ENCODE data around the gene DNM3.
A peak's percentile ranks its signal among the peaks of the same experiment; 100 is the strongest.

Gene DNM3

DNA sequence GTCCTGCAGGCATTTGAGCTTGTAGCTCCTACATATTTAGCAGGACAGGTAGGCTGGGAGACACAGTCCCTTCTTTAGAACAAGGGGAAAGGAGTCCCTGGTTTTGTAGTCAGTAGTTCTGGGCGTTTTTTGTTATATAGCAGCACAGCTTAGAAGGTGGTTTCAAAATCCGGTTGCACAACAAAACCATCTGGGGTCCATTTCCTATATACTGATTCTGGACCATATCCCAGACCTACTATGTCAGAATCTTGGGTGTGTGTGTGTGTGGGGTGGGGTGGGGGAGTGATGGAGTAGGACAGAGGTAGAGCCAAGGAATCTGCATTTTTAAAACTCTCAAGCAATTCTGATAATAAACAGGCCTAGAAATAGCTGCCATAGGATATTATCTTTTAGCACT lies 38.3 kb upstream of the DNM3 start:
- Mint-ChIP-seq H3K27me3 (no peaks in the 10 kb centered on the region), H3K4me3 (no peak overlapping the region), H3K27ac (ENCODE audit: low read depth) (no peak overlapping the region), H3K36me3 (ENCODE audit: insufficient read depth) (peaks cover 3% of the 10 kb centered on the region), H3K9me3 (no peaks in the 10 kb centered on the region), H3K4me1 (peaks cover 13% of the 10 kb centered on the region)
- no peak for ATAC-seq (replicated peaks; ENCODE audit: extremely low read depth, poor library complexity, severe bottlenecking)
- no peak for DNase-seq (ENCODE audit: low spot score in 2 of 2)

DNA sequence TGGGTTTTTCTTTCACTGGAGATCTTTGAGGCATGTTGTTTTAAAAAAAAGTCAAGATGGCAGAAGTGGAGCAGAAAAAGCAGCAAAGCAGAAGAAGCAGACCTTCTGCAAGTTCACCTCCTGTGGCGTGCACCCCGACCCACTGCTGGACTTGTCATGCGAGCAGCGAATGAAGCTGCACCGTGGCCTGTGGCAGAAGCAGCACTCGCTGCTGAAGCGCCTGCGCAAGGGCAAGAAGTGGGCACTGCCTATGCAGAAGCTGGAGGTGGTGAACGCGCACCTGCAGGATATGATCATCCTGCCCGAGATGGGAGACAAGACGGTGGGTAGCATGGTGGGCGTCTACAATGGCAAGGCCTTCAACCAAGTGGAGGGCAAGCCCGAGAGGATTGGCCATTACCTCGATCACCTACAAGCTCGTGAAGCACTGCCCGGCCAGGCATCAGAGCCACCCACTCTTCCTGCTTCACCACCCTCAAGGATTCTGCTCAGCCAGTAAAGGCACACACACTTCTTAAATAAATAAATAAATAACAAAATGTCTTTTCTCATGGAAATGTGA lies 37.8 kb upstream of the DNM3 start:
- no peak overlapping the region for H3K27ac Mint-ChIP-seq (ENCODE audit: low read depth)
- H3K36me3 Mint-ChIP-seq (ENCODE audit: insufficient read depth) = peaks cover 3% of the 10 kb centered on the region
- no peak for DNase-seq (ENCODE audit: low spot score in 2 of 2)
- ATAC-seq (replicated peaks; ENCODE audit: extremely low read depth, poor library complexity, severe bottlenecking) = no peak
- H3K27me3 Mint-ChIP-seq = no peaks in the 10 kb centered on the region
- H3K9me3 Mint-ChIP-seq = no peaks in the 10 kb centered on the region
- no peak overlapping the region for H3K4me3 Mint-ChIP-seq
- peaks cover 13% of the 10 kb centered on the region for H3K4me1 Mint-ChIP-seq

DNA sequence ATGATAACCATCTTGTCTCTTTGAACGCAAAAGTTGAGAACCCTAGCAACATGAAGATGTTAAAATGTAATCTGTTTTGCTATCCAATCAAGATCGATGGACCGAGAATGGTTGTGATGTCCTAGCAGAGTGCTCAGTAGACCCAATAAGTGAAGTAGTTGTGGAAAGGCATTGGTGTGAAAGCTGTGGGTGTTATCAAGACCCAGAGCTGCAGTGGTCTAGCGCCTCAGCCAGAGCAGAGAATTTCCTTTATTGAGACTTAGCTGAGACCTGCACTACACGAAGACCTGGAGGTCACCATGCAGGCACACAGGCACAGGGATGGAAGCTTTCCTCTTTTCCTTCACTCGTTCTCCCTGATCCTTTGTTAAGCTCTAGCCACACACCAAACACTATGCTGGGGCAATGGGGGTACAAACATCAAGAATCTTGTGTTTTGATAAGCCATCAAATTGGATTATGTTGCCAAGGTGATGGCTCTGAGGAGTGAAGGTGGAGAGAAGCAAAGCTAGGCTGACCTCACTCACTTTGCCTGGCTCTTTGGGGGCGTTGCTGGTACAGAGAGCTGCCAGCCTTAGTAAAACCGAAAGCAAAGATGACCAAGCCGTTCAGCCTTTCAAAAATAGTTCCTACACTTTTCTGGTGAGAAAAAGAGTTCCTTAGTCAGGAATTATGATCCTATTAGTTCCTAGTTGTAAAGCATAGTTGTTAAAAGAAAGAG lies 35.7 kb upstream of the DNM3 start:
- Mint-ChIP-seq H3K4me1 (peaks cover 13% of the 10 kb centered on the region), H3K27ac (ENCODE audit: low read depth) (peak overlapping the region; percentile 42), H3K4me3 (peak overlapping the region; percentile 63), H3K27me3 (no peaks in the 10 kb centered on the region), H3K36me3 (ENCODE audit: insufficient read depth) (no peaks in the 10 kb centered on the region), H3K9me3 (no peaks in the 10 kb centered on the region)
- DNase-seq (ENCODE audit: low spot score in 2 of 2) (no peak), ATAC-seq (replicated peaks; ENCODE audit: extremely low read depth, poor library complexity, severe bottlenecking) (peak; percentile 63)

DNA sequence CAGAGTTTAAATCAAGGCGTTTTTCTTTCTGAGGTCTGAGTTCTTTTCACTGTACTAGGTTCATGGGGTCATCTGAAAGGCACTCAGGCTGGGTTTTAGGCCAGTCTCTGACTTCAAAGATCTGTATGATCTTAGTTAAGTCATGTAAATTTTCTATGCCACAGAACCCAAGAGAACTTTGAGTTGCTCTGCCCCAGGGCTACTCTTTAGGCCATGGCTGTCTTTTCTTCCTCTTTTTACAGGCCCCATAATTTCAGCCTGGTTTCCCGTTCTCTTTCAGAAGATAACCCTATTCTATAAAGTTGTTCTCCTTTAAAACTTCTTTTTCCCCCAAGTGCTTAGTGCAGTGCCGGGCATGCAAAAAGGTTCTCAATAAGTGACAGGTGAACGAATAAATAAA lies 33.7 kb upstream of the DNM3 start:
- H3K36me3 Mint-ChIP-seq (ENCODE audit: insufficient read depth) = no peaks in the 10 kb centered on the region
- ATAC-seq (replicated peaks; ENCODE audit: extremely low read depth, poor library complexity, severe bottlenecking) (no peak), DNase-seq (ENCODE audit: low spot score in 2 of 2) (no peak)
- H3K4me1 Mint-ChIP-seq = peaks cover 13% of the 10 kb centered on the region
- H3K4me3 Mint-ChIP-seq = no peak overlapping the region
- H3K9me3 Mint-ChIP-seq = no peaks in the 10 kb centered on the region
- H3K27ac Mint-ChIP-seq (ENCODE audit: low read depth) = no peak overlapping the region
- H3K27me3 Mint-ChIP-seq = no peaks in the 10 kb centered on the region

DNA sequence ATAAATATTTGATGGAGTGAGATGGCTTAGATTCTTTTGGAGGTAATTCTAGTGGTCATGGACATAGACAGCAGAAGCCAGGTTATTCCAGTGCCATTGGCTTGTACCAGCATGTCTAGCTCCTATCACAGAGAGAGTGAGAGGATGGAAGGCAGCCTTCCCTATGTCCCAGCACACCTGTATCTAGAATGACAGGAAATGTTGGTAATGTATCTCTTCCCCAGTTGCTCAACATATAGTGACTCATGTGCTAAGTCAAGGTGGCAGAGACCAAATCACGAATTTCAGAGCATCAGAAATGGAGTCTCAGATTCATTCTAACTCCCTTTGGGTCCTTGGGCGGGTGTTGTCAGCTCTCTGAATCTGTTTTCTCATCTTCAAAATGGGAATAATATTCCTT lies 31.5 kb upstream of the DNM3 start:
- no peaks in the 10 kb centered on the region for H3K36me3 Mint-ChIP-seq (ENCODE audit: insufficient read depth)
- no peak overlapping the region for H3K4me3 Mint-ChIP-seq
- no peak for ATAC-seq (replicated peaks; ENCODE audit: extremely low read depth, poor library complexity, severe bottlenecking)
- DNase-seq (ENCODE audit: low spot score in 2 of 2) = no peak
- no peak overlapping the region for H3K27ac Mint-ChIP-seq (ENCODE audit: low read depth)
- H3K4me1 Mint-ChIP-seq = peaks cover 13% of the 10 kb centered on the region
- H3K27me3 Mint-ChIP-seq = no peaks in the 10 kb centered on the region
- no peaks in the 10 kb centered on the region for H3K9me3 Mint-ChIP-seq

DNA sequence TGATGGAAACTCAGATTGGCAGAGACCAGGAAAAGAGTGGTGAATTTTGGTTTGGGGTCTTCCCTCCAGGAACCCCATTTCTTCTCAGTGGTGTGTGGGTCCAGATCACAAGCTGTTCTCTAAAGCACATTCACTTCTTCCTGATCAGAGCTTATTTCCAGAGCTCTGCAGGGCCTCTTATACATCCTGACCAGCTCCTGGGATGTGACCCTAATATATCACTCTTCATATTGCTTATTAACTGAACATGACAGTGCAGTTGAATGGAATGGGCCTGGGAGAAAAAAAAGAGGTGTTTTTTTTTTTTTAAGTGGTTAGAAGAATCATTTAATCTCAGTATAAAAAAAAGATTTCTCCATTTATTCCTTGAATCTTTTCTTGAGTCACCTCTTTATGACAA lies 29.6 kb upstream of the DNM3 start:
- no peaks in the 10 kb centered on the region for H3K9me3 Mint-ChIP-seq
- H3K4me1 Mint-ChIP-seq = peaks cover 3% of the 10 kb centered on the region
- H3K36me3 Mint-ChIP-seq (ENCODE audit: insufficient read depth) = no peaks in the 10 kb centered on the region
- DNase-seq (ENCODE audit: low spot score in 2 of 2) (no peak), ATAC-seq (replicated peaks; ENCODE audit: extremely low read depth, poor library complexity, severe bottlenecking) (no peak)
- no peaks in the 10 kb centered on the region for H3K27me3 Mint-ChIP-seq
- no peak overlapping the region for H3K27ac Mint-ChIP-seq (ENCODE audit: low read depth)
- no peak overlapping the region for H3K4me3 Mint-ChIP-seq

DNA sequence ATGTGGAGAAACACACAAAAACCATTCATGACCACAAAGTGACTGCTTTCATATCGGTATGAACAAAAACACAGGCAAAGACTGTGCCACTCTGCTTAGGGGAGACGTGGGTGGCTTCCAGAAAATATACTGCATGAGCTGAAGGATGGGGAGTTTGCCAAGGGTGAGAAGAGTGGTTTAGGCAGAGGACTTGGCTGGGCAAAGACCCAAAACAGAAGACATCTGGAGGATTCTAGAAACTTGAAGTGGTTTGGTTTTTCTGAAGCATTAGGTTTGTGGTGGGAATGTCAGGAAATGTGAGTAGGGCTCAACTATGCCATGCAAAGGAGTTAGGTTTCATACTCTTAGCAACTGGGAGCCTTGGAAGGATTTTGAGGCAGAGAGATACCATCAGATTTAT lies 26.6 kb upstream of the DNM3 start:
- Mint-ChIP-seq H3K9me3 (no peaks in the 10 kb centered on the region), H3K4me1 (no peaks in the 10 kb centered on the region), H3K4me3 (no peak overlapping the region), H3K36me3 (ENCODE audit: insufficient read depth) (no peaks in the 10 kb centered on the region), H3K27ac (ENCODE audit: low read depth) (no peak overlapping the region), H3K27me3 (no peaks in the 10 kb centered on the region)
- DNase-seq (ENCODE audit: low spot score in 2 of 2) (no peak), ATAC-seq (replicated peaks; ENCODE audit: extremely low read depth, poor library complexity, severe bottlenecking) (no peak)

DNA sequence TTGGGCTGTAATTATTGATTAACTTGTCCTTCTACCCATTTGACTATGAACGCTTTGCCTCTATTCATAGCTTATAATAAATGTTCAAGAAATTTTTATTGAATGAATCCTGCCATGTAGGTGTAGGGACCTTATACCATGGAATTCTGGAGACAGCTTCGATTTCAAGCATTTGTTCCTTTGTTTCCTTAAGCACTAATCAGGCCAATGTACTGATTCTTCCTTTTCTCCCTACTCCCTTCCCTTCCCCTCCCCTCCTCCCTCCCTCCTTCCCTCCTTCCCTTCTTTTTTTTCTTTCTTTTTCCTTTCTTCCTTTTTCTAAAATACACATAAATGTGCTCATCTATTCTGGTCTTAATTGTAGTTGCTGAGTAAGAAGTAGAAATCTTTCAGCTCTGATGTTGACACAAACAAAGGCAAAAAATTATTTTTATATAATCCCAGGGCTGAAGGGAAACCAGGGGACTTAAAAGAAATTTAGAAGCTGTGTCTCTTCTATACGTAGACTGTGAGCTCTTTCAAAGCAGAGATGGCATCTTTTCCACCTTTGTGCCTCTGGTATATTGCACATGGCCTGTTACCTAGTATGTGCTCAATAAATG lies 24.9 kb upstream of the DNM3 start:
- no peak for ATAC-seq (replicated peaks; ENCODE audit: extremely low read depth, poor library complexity, severe bottlenecking)
- no peak overlapping the region for H3K27ac Mint-ChIP-seq (ENCODE audit: low read depth)

DNA sequence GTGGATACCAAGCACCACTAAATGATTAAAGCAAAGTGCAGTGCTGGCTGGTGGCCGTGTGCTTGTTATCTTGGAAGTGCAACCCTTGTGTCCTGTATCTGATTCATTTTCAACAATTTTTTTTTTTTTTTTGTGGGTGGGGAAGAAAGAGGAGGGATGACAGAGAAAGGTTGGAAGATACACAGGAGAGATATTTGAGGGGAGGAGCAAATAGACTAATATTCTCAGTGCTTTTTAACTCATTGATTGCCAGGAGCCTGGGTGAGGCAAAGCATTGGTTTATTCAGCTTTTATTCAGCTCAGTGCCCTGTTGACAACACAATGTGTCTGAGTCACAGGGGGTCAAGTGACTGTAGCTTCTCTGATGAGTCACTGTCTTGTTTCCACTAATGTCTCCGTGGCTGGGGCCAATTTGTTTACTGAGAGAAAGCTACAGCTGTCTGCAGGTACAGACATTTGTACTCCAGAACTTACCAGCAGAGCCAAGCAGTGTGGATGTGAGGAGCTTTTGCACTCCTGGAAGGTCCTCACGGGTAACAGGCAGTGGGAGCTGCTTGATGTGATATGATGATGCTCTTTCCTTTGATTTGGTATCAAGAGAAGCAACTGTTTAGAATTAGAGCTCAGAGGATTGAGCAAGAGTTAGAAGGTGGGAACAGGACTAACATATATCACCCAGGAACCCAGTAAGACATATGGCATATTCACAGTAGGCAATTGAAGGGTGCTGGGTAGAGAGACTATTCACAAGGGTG lies 23.6 kb upstream of the DNM3 start:
- DNase-seq (ENCODE audit: low spot score in 2 of 2) (no peak), ATAC-seq (replicated peaks; ENCODE audit: extremely low read depth, poor library complexity, severe bottlenecking) (no peak)
- H3K27me3 Mint-ChIP-seq = no peaks in the 10 kb centered on the region
- H3K36me3 Mint-ChIP-seq (ENCODE audit: insufficient read depth) = no peaks in the 10 kb centered on the region
- H3K4me1 Mint-ChIP-seq = no peaks in the 10 kb centered on the region
- H3K4me3 Mint-ChIP-seq = no peak overlapping the region
- H3K27ac Mint-ChIP-seq (ENCODE audit: low read depth) = no peak overlapping the region
- no peaks in the 10 kb centered on the region for H3K9me3 Mint-ChIP-seq

More for the DNA sequence above, 24.9 kb upstream of the DNM3 start:
- no peak overlapping the region for H3K4me3 Mint-ChIP-seq
- no peaks in the 10 kb centered on the region for H3K27me3 Mint-ChIP-seq
- H3K9me3 Mint-ChIP-seq = no peaks in the 10 kb centered on the region
- no peaks in the 10 kb centered on the region for H3K36me3 Mint-ChIP-seq (ENCODE audit: insufficient read depth)
- no peaks in the 10 kb centered on the region for H3K4me1 Mint-ChIP-seq
- no peak for DNase-seq (ENCODE audit: low spot score in 2 of 2)

DNA sequence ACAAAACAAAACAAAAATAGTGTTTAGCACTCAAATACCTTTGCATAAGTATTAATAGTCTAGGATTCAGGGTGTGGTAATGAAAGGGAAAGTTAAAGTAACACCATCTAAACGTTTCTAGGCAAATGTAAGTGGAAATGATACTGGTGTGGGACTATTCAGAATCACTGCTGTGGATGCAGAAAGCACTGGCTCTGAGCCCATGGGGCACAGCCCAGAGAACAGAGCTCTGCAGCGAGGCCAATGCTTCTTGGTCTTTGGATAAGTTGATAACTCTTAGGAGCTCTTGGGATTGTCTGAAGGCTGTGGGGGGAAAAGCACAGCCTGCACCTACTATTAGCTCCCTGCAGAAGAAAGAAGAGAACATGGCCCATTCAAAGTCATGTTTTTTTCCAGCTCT lies 21.4 kb upstream of the DNM3 start:
- H3K4me1 Mint-ChIP-seq = no peaks in the 10 kb centered on the region
- H3K27ac Mint-ChIP-seq (ENCODE audit: low read depth) = no peak overlapping the region
- ATAC-seq (replicated peaks; ENCODE audit: extremely low read depth, poor library complexity, severe bottlenecking) = no peak
- peaks cover 2% of the 10 kb centered on the region for H3K9me3 Mint-ChIP-seq
- no peaks in the 10 kb centered on the region for H3K27me3 Mint-ChIP-seq
- H3K36me3 Mint-ChIP-seq (ENCODE audit: insufficient read depth) = no peaks in the 10 kb centered on the region
- no peak overlapping the region for H3K4me3 Mint-ChIP-seq
- DNase-seq (ENCODE audit: low spot score in 2 of 2) = no peak

DNA sequence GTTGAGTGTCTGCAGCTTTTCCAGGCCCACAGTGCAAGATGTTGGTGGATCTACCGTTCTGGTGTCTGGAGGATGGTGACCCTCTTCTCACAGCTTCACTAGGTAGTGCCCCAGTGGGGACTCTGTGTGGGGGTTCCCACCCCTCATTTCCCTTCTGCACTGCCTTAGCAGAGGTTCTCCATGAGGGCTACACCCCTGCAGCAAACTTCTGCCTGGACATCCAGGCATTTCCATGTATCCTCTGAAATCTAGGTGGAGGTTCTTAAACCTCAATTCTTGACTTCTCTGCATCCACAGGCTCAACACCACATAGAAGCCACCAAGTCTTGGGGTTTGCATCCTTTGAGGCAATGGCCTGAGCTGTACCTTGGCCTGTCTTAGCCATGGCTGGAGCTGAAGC lies 14.3 kb upstream of the DNM3 start:
- Mint-ChIP-seq H3K9me3 (peaks cover 11% of the 10 kb centered on the region), H3K4me3 (no peak overlapping the region), H3K4me1 (no peaks in the 10 kb centered on the region), H3K36me3 (ENCODE audit: insufficient read depth) (peaks cover 3% of the 10 kb centered on the region), H3K27me3 (no peaks in the 10 kb centered on the region), H3K27ac (ENCODE audit: low read depth) (no peak overlapping the region)
- no peak for ATAC-seq (replicated peaks; ENCODE audit: extremely low read depth, poor library complexity, severe bottlenecking)
- no peak for DNase-seq (ENCODE audit: low spot score in 2 of 2)

DNA sequence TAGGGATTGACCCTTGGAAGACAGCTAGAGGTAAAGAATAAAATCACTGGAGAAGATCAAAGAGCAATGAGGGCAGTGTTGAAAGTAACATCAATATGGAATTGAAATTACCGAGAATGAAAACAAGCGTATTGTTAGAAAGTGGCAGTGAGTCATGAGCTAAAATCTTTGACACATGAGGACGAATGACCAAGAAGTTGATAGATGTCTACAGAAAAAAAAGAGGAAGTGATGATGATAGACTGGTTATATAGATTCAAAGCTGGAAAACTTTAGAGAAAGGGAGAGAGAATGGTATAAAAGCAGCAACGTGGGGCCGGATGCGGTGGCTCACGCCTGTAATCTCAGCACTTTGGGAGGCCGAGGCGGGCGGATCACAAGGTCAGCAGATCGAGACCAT lies 12.5 kb upstream of the DNM3 start:
- peaks cover 11% of the 10 kb centered on the region for H3K9me3 Mint-ChIP-seq
- no peak for ATAC-seq (replicated peaks; ENCODE audit: extremely low read depth, poor library complexity, severe bottlenecking)
- H3K27ac Mint-ChIP-seq (ENCODE audit: low read depth) = no peak overlapping the region
- H3K36me3 Mint-ChIP-seq (ENCODE audit: insufficient read depth) = peaks cover 3% of the 10 kb centered on the region
- no peak overlapping the region for H3K4me3 Mint-ChIP-seq
- no peaks in the 10 kb centered on the region for H3K4me1 Mint-ChIP-seq
- no peaks in the 10 kb centered on the region for H3K27me3 Mint-ChIP-seq
- no peak for DNase-seq (ENCODE audit: low spot score in 2 of 2)

All from central memory CD8-positive, alpha-beta T cell (primary cell).